ENCODE measurements around the gene GRIK2. TPM values are rescaled to one million over a fixed set of nuclear protein-coding genes. Genes with fewer than 3 reads are reported as not detected.

Gene GRIK2
- total and polyA plus RNA-seq, 11 donors, result 0.33 to 7.0 (median 3.9) TPM

DNA sequence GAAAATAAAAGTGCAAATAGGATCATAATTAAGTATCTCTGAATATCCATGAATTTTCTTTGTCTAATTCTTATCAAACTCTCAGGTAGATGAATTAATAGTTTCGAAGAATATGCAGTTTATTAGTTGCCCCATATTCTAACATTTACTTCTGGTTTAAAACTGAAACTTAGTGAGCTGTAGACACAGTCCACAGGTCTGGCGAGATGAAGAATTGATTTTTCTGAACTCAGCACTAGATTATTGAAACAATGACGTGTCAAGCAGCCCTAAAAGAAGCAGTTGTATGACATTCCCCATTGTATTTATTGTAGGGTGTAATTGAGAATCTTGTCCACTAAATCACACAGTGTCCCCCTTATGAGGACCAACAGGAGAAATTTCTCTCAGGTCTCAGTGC lies 407.1 kb downstream of the GRIK2 start:
- intact Hi-C loops (cut with DNase I), result no loop called here
- Histone ChIP-seq H3K36me3 (no peaks in the 10 kb centered on the region), H3K9me3 (no peaks in the 10 kb centered on the region), H3K4me3 (no peak overlapping the region), H3K27me3 (no peaks in the 10 kb centered on the region), H3K4me1 (no peaks in the 10 kb centered on the region), H3K27ac (no peak overlapping the region)
- WGBS, 4 donors, result 72 to 89% (median 84%) methylated on average over 3 of the region's 3 CpGs
- DNase-seq (no peak), ATAC-seq (no peak)
- TF ChIP-seq, protein P1, sequence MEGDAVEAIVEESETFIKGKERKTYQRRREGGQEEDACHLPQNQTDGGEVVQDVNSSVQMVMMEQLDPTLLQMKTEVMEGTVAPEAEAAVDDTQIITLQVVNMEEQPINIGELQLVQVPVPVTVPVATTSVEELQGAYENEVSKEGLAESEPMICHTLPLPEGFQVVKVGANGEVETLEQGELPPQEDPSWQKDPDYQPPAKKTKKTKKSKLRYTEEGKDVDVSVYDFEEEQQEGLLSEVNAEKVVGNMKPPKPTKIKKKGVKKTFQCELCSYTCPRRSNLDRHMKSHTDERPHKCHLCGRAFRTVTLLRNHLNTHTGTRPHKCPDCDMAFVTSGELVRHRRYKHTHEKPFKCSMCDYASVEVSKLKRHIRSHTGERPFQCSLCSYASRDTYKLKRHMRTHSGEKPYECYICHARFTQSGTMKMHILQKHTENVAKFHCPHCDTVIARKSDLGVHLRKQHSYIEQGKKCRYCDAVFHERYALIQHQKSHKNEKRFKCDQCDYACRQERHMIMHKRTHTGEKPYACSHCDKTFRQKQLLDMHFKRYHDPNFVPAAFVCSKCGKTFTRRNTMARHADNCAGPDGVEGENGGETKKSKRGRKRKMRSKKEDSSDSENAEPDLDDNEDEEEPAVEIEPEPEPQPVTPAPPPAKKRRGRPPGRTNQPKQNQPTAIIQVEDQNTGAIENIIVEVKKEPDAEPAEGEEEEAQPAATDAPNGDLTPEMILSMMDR (IDR thresholded peaks at IDR 0.05), result no peak
- no peak for TF ChIP-seq POLR2A (IDR thresholded peaks at IDR 0.05)

DNA sequence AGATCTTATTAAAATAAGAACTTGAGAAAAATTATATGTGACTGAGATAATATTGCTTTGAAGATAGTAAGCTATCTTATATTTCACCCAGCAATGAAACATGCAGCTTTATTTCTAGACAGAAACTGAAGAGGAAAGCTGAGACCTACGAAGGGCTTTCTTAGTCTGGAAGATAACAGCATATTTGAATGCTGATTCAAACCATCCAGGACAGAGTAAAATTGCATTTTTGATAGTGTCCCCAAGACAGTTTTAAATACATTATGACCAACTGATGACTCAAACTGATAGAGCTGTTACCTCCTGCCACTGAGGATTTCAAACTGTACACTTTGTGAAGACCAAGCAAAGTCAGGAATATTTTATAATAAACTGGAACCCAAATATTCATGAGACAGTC lies 409.6 kb downstream of the GRIK2 start:
- no peak overlapping the region for H3K4me3 ChIP-seq
- 0 to 52% (median 24%) methylated on average over 1 of the region's 1 CpG for WGBS, 4 donors
- no peaks in the 10 kb centered on the region for H3K36me3 ChIP-seq
- DNase-seq, result no peak
- no peaks in the 10 kb centered on the region for H3K27me3 ChIP-seq
- no peak overlapping the region for H3K27ac ChIP-seq
- H3K4me1 ChIP-seq, result no peaks in the 10 kb centered on the region
- no peak for TF ChIP-seq POLR2A (IDR thresholded peaks at IDR 0.05)
- TF ChIP-seq, protein P1 (IDR thresholded peaks at IDR 0.05), result no peak
- no peak for ATAC-seq
- H3K9me3 ChIP-seq, result no peaks in the 10 kb centered on the region
- intact Hi-C loops (cut with DNase I), result no loop called here

DNA sequence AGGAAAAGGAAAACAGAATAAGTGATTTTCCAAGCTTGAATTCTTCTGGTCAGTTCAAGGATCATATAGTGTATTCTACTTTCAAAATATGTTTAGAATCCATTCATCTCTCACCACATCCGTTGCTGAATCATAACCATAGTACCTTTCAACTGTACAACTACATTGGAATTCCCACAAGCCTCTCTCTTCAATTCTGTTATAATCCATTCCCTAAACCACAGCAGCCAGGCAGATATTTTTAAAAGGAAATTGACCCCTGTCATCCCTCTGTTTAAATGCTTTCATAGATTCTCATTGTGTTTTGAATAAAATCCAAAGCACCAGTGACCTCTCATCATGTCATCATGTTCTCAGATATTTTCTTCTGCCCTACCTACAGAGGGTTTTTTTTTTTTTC lies 412.7 kb downstream of the GRIK2 start:
- no peak for ATAC-seq
- Histone ChIP-seq H3K4me3 (no peak overlapping the region), H3K9me3 (no peaks in the 10 kb centered on the region), H3K27ac (no peak overlapping the region), H3K27me3 (no peaks in the 10 kb centered on the region), H3K4me1 (no peaks in the 10 kb centered on the region), H3K36me3 (no peaks in the 10 kb centered on the region)
- intact Hi-C loops (cut with DNase I), result no loop called here
- 47 to 83% (median 71%) methylated on average over 1 of the region's 1 CpG for WGBS, 4 donors
- TF ChIP-seq, protein P1 (IDR thresholded peaks at IDR 0.05), result no peak
- TF ChIP-seq POLR2A (IDR thresholded peaks at IDR 0.05), result no peak
- no peak for DNase-seq

DNA sequence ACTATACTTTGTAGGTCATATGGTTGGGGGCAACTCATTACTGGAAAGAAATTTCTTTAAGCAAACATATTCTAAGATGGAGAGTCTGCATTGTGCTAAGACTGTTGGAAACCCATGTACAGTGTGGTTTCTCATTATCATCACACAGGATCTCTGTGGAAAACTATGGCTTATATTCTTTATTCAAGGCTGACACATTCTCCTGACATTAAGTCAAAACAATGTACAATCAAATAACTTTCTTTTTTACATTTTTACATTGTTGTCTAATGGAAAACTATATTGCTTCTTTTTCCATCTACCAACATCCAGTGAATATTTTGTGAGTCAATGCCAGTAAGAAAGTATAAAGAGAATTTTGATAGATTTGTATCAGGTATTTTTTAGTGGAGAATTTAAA lies 417.6 kb downstream of the GRIK2 start:
- DNase-seq (no peak), ATAC-seq (no peak)
- H3K36me3 ChIP-seq, result no peaks in the 10 kb centered on the region
- TF ChIP-seq, protein P1 (IDR thresholded peaks at IDR 0.05), result no peak
- TF ChIP-seq POLR2A (IDR thresholded peaks at IDR 0.05), result no peak
- H3K9me3 ChIP-seq, result no peaks in the 10 kb centered on the region
- no peaks in the 10 kb centered on the region for H3K4me1 ChIP-seq
- intact Hi-C loops (cut with DNase I), result loop anchor here in 1 of 10 donors (10.0 kb wide), 1 partner anchor 184 kb away; no protein-coding TSS in a partner anchor
- no peak overlapping the region for H3K4me3 ChIP-seq
- no peaks in the 10 kb centered on the region for H3K27me3 ChIP-seq
- no peak overlapping the region for H3K27ac ChIP-seq

Data from heart left ventricle (tissue), 16 donors.